GM23338 (cell line): ENCODE data around the gene HAPLN2. TPM values are rescaled to one million over a fixed set of nuclear protein-coding genes. Genes with fewer than 3 reads are reported as not detected.

ENCODE experiments used
- ATAC-seq: fragments of 200-7000 bp; cut with Tn5 transposase; 3 replicates; pipeline ENCODE4 v1.9.1; 2020
- DNase-seq: peaks from one replicate; pipeline ENCODE4 v3.0.0-alpha.2; 2015; ENCODE audit warnings: low spot score
- H2AFZ ChIP-seq: fragments of 200-600 bp; sonication (generic); 2 replicates; pipeline ENCODE4 v1.8.0; 2016; ENCODE audit warnings: antibody characterized with exemption, mild to moderate bottlenecking, moderate library complexity
- H3F3A ChIP-seq: fragments of 200-600 bp; sonication (generic); replicated peaks from 2 replicates; pipeline ENCODE4 v1.8.0; 2017; ENCODE audit warnings: antibody characterized with exemption, mixed run types, low read depth
- H3K27ac ChIP-seq: fragments of 200-600 bp; sonication (generic); 2 replicates; pipeline ENCODE4 v1.6.1; 2016; ENCODE audit warnings: low read depth
- H3K27me3 ChIP-seq: fragments of 200-600 bp; sonication (generic); 2 replicates; pipeline ENCODE4 v1.8.0; 2016; ENCODE audit warnings: mild to moderate bottlenecking, mixed run types, moderate library complexity; ENCODE audit not compliant: insufficient read depth
- H3K36me3 ChIP-seq: fragments of 200-600 bp; sonication (generic); 2 replicates; pipeline ENCODE4 v1.8.0; 2016; ENCODE audit warnings: mild to moderate bottlenecking; ENCODE audit not compliant: insufficient read depth
- H3K4me1 ChIP-seq: fragments of 200-600 bp; sonication (generic); 2 replicates; pipeline ENCODE4 v1.8.0; 2016; ENCODE audit warnings: mild to moderate bottlenecking, moderate library complexity; ENCODE audit not compliant: insufficient read depth
- H3K4me2 ChIP-seq: fragments of 200-600 bp; sonication (generic); 2 replicates; pipeline ENCODE4 v1.7.1; 2017; ENCODE audit warnings: mixed run types
- H3K4me3 ChIP-seq: fragments of 200-600 bp; sonication (generic); 2 replicates; pipeline ENCODE4 v1.6.1; 2016; ENCODE audit warnings: mixed run types
- H3K79me2 ChIP-seq: fragments of 200-600 bp; sonication (generic); replicated peaks from 2 replicates; pipeline ENCODE4 v1.8.0; 2017; ENCODE audit warnings: mild to moderate bottlenecking; ENCODE audit not compliant: insufficient read depth
- H3K9me2 ChIP-seq: fragments of 200-600 bp; sonication (generic); 2 replicates; pipeline ENCODE4 v1.8.0; 2017; ENCODE audit not compliant: insufficient read depth
- H4K20me1 ChIP-seq: fragments of 200-600 bp; sonication (generic); replicated peaks from 2 replicates; pipeline ENCODE4 v1.8.0; 2017; ENCODE audit warnings: mild to moderate bottlenecking; ENCODE audit not compliant: insufficient read depth
- H3K27ac Mint-ChIP-seq: 2 replicates; pipeline ENCODE4 v1.8.0; 2020; ENCODE audit warnings: inconsistent platforms, mild to moderate bottlenecking, moderate library complexity, mixed read lengths
- H3K27me3 Mint-ChIP-seq: 3 replicates; pipeline ENCODE4 v1.8.0; 2022; ENCODE audit warnings: low read depth, mild to moderate bottlenecking, moderate library complexity, mixed read lengths, inconsistent platforms; ENCODE audit not compliant: insufficient read depth, poor library complexity
- H3K36me3 Mint-ChIP-seq: 3 replicates; pipeline ENCODE4 v1.8.0; 2021; ENCODE audit warnings: low read depth, mild to moderate bottlenecking, inconsistent platforms, moderate library complexity, mixed read lengths
- H3K4me1 Mint-ChIP-seq: 3 replicates; pipeline ENCODE4 v1.8.0; 2020; ENCODE audit warnings: mild to moderate bottlenecking, inconsistent platforms, mixed read lengths
- H3K4me3 Mint-ChIP-seq: 3 replicates; pipeline ENCODE4 v1.8.0; 2021; ENCODE audit warnings: moderate library complexity, mild to moderate bottlenecking, inconsistent platforms, mixed read lengths
- H3K9me3 Mint-ChIP-seq: 3 replicates; pipeline ENCODE4 v1.8.0; 2020; ENCODE audit warnings: moderate library complexity, mild to moderate bottlenecking, inconsistent platforms, mixed read lengths
- CREB1 ChIP-seq: fragments of 250-450 bp; sonication (Bioruptor Pico); IDR thresholded peaks from 2 replicates; pipeline ENCODE4 v1.5.0; 2020; ENCODE audit warnings: low read depth, mild to moderate bottlenecking, moderate library complexity
- ETS1 ChIP-seq: IDR thresholded peaks from 2 replicates; pipeline ENCODE4 v1.6.1; 2016; ENCODE audit warnings: antibody characterized with exemption
- EZH2 ChIP-seq: fragments of 200-600 bp; sonication (generic); IDR thresholded peaks from one replicate; pipeline ENCODE4 v1.8.0; 2017; ENCODE audit warnings: antibody characterized with exemption, mild to moderate bottlenecking, low read depth; ENCODE audit not compliant: unreplicated experiment
- EZH2phosphoT487 ChIP-seq: fragments of 200-600 bp; sonication (generic); IDR thresholded peaks from one replicate; pipeline ENCODE4 v1.8.1; 2018; ENCODE audit warnings: antibody characterized with exemption; ENCODE audit not compliant: unreplicated experiment
- JUNB ChIP-seq: IDR thresholded peaks from one replicate; pipeline ENCODE4 v1.6.1; 2016; ENCODE audit warnings: antibody characterized with exemption; ENCODE audit not compliant: unreplicated experiment
- NANOG ChIP-seq: IDR thresholded peaks from 2 replicates; pipeline ENCODE4 v1.6.1; 2016; ENCODE audit warnings: antibody characterized with exemption, borderline replicate concordance
- POLR2AphosphoS5 ChIP-seq: IDR thresholded peaks from 2 replicates; pipeline ENCODE4 v1.6.1; 2016; ENCODE audit warnings: antibody characterized with exemption, low read depth
- REST ChIP-seq: IDR thresholded peaks from one replicate; pipeline ENCODE4 v1.6.1; 2018; ENCODE audit warnings: antibody characterized with exemption; ENCODE audit not compliant: unreplicated experiment
- STAT1 ChIP-seq: IDR thresholded peaks from one replicate; pipeline ENCODE4 v1.6.1; 2016; ENCODE audit warnings: antibody characterized with exemption; ENCODE audit not compliant: unreplicated experiment
- ZNF114 ChIP-seq: fragments of 250-450 bp; sonication (Bioruptor Pico); IDR thresholded peaks from 2 replicates; pipeline ENCODE4 v1.5.0; 2020; ENCODE audit warnings: mild to moderate bottlenecking, moderate library complexity
- ZNF331 ChIP-seq: fragments of 250-450 bp; sonication (Bioruptor Pico); IDR thresholded peaks from 2 replicates; pipeline ENCODE4 v1.5.0; 2020; ENCODE audit warnings: low read depth, mild to moderate bottlenecking, moderate library complexity
- polyA plus RNA-seq: library from polyadenylated mRNA; unstranded; fragments of >200 nt; fragmentation: Nextera tagmentation; extraction: Ambion mirVana; gene quantifications from 2 replicates; pipeline ENCODE4 v1.2.1, GENCODE V29; 2016
- total RNA-seq: library from RNA; depleted of rRNA; stranded (reverse); fragments of >200 nt; shearing (Covaris generic); gene quantifications from 2 replicates; pipeline ENCODE4 v1.2.3, GENCODE V29; 2014
- TF ChIP-seq, protein P1 (sequence below): fragments of 250-450 bp; sonication (Bioruptor Pico); IDR thresholded peaks from 2 replicates; pipeline ENCODE4 v1.5.0; 2020; ENCODE audit warnings: mild to moderate bottlenecking, moderate library complexity

HAPLN2 gene
- total and polyA plus RNA-seq, 2 experiments from 2014 or later, result 0.53 TPM; not detected in 1

GRCh38 chr1:156656806-156657740, 37.9 kb downstream of the HAPLN2 start (continued):
- TF ChIP-seq REST (no peak), JUNB (no peak), ZNF331 (no peak), POLR2AphosphoS5 (peak; percentile 53), ZNF114 (CRISPR knock-in tag) (no peak), EZH2phosphoT487 (no peak)

DNA sequence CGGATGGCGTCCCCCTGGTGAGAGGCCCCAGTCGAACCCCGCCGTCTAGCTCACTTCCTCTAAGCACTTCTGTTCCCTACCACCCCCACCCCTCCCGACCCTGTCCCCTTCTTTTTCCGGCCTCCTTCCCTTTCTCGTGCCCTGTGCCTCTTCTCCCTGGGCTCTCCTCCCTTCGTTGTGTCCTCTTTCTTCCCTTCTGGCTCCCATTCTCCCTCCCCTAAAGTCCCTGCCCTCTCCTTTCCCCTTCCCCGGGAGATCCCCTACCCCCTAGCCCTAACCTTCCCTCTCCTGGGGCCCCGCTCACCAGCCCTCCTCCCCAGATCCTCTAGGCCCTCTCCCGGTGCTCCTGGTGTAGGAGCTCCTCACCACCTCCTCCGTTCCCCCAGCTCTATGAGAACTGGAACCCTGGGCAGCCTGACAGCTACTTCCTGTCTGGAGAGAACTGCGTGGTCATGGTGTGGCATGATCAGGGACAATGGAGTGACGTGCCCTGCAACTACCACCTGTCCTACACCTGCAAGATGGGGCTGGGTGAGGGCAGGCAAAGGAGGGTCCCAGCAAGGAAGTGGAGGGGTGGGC, 38.6 kb downstream of the HAPLN2 start:
- Histone ChIP-seq H3K36me3 (no peaks in the 10 kb centered on the region), H3F3A (peaks cover 24% of the 10 kb centered on the region; the same call in 1 of the 2 replicates), H3K4me2 (peak overlapping the region; percentile 84), H3K4me1 (peaks cover 43% of the 10 kb centered on the region), H2AFZ (no peak overlapping the region), H3K27me3 (peaks cover 66% of the 10 kb centered on the region), H4K20me1 (no peaks in the 10 kb centered on the region), H3K27ac (no peak overlapping the region), H3K9me2 (no peaks in the 10 kb centered on the region), H3K4me3 (peak overlapping the region; percentile 64), H3K79me2 (no peaks in the 10 kb centered on the region)
- H3K27me3 Mint-ChIP-seq, result peaks cover 53% of the 10 kb centered on the region
- H3K36me3 Mint-ChIP-seq, result peaks cover under 1% of the 10 kb centered on the region; the same call in 1 of the 3 replicates
- H3K27ac Mint-ChIP-seq, result no peak overlapping the region
- peak overlapping the region; percentile 76 for H3K4me3 Mint-ChIP-seq
- ATAC-seq (no peak), DNase-seq (no peak)
- peaks cover 59% of the 10 kb centered on the region for H3K4me1 Mint-ChIP-seq
- no peaks in the 10 kb centered on the region for H3K9me3 Mint-ChIP-seq
- no peak for TF ChIP-seq CREB1
- no peak for TF ChIP-seq ETS1
- TF ChIP-seq NANOG, result no peak
- TF ChIP-seq ZNF331, result no peak
- no peak for TF ChIP-seq POLR2AphosphoS5
- TF ChIP-seq, protein P1, sequence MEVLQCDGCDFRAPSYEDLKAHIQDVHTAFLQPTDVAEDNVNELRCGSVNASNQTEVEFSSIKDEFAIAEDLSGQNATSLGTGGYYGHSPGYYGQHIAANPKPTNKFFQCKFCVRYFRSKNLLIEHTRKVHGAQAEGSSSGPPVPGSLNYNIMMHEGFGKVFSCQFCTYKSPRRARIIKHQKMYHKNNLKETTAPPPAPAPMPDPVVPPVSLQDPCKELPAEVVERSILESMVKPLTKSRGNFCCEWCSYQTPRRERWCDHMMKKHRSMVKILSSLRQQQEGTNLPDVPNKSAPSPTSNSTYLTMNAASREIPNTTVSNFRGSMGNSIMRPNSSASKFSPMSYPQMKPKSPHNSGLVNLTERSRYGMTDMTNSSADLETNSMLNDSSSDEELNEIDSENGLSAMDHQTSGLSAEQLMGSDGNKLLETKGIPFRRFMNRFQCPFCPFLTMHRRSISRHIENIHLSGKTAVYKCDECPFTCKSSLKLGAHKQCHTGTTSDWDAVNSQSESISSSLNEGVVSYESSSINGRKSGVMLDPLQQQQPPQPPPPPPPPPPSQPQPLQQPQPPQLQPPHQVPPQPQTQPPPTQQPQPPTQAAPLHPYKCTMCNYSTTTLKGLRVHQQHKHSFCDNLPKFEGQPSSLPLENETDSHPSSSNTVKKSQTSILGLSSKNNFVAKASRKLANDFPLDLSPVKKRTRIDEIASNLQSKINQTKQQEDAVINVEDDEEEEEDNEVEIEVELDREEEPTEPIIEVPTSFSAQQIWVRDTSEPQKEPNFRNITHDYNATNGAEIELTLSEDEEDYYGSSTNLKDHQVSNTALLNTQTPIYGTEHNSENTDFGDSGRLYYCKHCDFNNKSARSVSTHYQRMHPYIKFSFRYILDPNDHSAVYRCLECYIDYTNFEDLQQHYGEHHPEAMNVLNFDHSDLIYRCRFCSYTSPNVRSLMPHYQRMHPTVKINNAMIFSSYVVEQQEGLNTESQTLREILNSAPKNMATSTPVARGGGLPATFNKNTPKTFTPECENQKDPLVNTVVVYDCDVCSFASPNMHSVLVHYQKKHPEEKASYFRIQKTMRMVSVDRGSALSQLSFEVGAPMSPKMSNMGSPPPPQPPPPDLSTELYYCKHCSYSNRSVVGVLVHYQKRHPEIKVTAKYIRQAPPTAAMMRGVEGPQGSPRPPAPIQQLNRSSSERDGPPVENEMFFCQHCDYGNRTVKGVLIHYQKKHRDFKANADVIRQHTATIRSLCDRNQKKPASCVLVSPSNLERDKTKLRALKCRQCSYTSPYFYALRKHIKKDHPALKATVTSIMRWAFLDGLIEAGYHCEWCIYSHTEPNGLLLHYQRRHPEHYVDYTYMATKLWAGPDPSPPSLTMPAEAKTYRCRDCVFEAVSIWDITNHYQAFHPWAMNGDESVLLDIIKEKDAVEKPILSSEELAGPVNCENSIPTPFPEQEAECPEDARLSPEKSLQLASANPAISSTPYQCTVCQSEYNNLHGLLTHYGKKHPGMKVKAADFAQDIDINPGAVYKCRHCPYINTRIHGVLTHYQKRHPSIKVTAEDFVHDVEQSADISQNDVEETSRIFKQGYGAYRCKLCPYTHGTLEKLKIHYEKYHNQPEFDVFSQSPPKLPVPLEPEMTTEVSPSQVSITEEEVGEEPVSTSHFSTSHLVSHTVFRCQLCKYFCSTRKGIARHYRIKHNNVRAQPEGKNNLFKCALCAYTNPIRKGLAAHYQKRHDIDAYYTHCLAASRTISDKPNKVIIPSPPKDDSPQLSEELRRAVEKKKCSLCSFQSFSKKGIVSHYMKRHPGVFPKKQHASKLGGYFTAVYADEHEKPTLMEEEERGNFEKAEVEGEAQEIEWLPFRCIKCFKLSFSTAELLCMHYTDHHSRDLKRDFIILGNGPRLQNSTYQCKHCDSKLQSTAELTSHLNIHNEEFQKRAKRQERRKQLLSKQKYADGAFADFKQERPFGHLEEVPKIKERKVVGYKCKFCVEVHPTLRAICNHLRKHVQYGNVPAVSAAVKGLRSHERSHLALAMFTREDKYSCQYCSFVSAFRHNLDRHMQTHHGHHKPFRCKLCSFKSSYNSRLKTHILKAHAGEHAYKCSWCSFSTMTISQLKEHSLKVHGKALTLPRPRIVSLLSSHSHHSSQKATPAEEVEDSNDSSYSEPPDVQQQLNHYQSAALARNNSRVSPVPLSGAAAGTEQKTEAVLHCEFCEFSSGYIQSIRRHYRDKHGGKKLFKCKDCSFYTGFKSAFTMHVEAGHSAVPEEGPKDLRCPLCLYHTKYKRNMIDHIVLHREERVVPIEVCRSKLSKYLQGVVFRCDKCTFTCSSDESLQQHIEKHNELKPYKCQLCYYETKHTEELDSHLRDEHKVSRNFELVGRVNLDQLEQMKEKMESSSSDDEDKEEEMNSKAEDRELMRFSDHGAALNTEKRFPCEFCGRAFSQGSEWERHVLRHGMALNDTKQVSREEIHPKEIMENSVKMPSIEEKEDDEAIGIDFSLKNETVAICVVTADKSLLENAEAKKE (CRISPR knock-in tag), result no peak
- TF ChIP-seq JUNB, result no peak
- no peak for TF ChIP-seq EZH2
- TF ChIP-seq STAT1, result no peak
- TF ChIP-seq ZNF114 (CRISPR knock-in tag), result no peak
